ENCODE measurements around the gene ZNF212.
"Not testable (repeated sequence)": the region's sequence is repeated elsewhere in the genome, so short reads cannot be mapped to it uniquely, and the experiment has no call there.

Gene ZNF212

GRCh38 chr7:149220534-149220933 is 18.9 kb upstream of the ZNF212 start:
- DNase-seq, result no peak

GRCh38 chr7:149223176-149223575 is 16.3 kb upstream of the ZNF212 start:
- no peak for DNase-seq

- DNase-seq, result no peak
Measured at GRCh38 chr7:149223761-149224160, 15.7 kb upstream of the ZNF212 start.

- no peak for DNase-seq
Measured at GRCh38 chr7:149224352-149224751, 15.1 kb upstream of the ZNF212 start.

GRCh38 chr7:149225106-149225505 is 14.3 kb upstream of the ZNF212 start:
- DNase-seq, result no peak

- no peak for DNase-seq
Measured at GRCh38 chr7:149225656-149226055, 13.8 kb upstream of the ZNF212 start.

GRCh38 chr7:149226366-149226765 is 13.1 kb upstream of the ZNF212 start:
- not testable (repeated sequence) for DNase-seq

- no peak for DNase-seq
Measured at GRCh38 chr7:149226840-149227494, 12.5 kb upstream of the ZNF212 start.

GRCh38 chr7:149228831-149229471 is 10.5 kb upstream of the ZNF212 start:
- DNase-seq, result no peak

- DNase-seq, result no peak
Measured at GRCh38 chr7:149229526-149229925, 9.9 kb upstream of the ZNF212 start.

- no peak for DNase-seq
Measured at GRCh38 chr7:149232362-149232761, 7.1 kb upstream of the ZNF212 start.

- not testable (repeated sequence) for DNase-seq
Measured at GRCh38 chr7:149233655-149234204, 5.7 kb upstream of the ZNF212 start.

- DNase-seq, result no peak
Measured at GRCh38 chr7:149237502-149237901, 1.9 kb upstream of the ZNF212 start.

- DNase-seq, result no peak
Measured at GRCh38 chr7:149238051-149238450, 1.4 kb upstream of the ZNF212 start.

- DNase-seq, result no peak
Measured at GRCh38 chr7:149240637-149241036, 1.2 kb downstream of the ZNF212 start.

- DNase-seq, result no peak
Measured at GRCh38 chr7:149241696-149242095, 2.2 kb downstream of the ZNF212 start.

- DNase-seq, result no peak
Measured at GRCh38 chr7:149245244-149245643, 5.8 kb downstream of the ZNF212 start.

GRCh38 chr7:149245744-149246143 is 6.3 kb downstream of the ZNF212 start:
- no peak for DNase-seq

GRCh38 chr7:149248777-149249176 is 9.3 kb downstream of the ZNF212 start:
- no peak for DNase-seq

GRCh38 chr7:149250151-149250550 is 10.7 kb downstream of the ZNF212 start:
- DNase-seq, result not testable (repeated sequence)

- not testable (repeated sequence) for DNase-seq
Measured at GRCh38 chr7:149251518-149251917, 12.1 kb downstream of the ZNF212 start.

GRCh38 chr7:149252378-149252777 is 12.9 kb downstream of the ZNF212 start:
- DNase-seq, result no peak

GRCh38 chr7:149253665-149254064 is 14.2 kb downstream of the ZNF212 start:
- no peak for DNase-seq

GRCh38 chr7:149254181-149254858 is 14.9 kb downstream of the ZNF212 start:
- no peak for DNase-seq
